Measurements from ENCODE around the gene SLCO2B1.

SLCO2B1 gene

DNA sequence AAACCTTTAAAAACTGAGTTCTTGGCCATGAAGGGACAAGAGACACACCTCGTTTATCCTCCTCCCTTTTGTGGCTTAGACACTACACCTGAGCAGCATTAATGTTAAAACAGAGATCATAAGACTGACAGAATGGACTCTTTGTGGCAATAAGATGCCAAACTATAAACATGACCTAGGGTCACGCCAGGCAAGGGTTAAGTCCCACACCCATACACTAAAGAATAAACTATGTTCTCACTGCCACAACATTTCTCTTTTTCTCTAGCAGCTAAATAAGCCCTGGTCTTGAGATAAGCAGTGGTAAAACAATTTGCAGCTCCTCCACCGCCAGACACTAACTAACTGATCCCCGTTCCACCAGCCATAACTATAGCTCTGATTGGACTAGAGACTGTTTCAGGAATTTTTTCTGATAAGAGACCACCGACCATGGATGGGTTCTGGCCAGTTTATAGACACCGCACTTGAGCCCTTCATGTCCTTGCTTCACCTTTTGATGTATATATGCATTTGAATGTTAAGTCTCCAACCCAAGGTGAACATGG lies 4.9 kb upstream of the SLCO2B1 start:
- DNase-seq = no peak

DNA sequence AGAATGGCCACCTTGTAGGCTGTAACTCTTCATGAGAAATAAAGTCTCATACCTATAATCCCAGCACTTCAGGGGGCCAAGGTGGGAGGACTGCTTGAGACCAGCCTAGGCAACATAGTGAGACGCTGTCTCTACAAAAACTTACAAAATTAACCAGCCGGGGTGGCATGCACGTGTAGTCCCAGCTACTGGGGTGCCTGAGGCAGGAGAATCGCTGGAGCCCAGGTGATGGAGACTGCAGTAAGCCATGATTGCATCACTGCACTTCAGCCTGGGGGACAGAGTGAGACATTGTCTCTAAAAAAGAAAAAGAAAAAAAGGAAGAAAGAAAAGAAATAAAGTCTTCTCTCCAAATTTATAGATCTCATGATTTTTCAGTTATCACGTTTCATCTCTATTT lies 4.2 kb upstream of the SLCO2B1 start:
- no peak for DNase-seq

DNA sequence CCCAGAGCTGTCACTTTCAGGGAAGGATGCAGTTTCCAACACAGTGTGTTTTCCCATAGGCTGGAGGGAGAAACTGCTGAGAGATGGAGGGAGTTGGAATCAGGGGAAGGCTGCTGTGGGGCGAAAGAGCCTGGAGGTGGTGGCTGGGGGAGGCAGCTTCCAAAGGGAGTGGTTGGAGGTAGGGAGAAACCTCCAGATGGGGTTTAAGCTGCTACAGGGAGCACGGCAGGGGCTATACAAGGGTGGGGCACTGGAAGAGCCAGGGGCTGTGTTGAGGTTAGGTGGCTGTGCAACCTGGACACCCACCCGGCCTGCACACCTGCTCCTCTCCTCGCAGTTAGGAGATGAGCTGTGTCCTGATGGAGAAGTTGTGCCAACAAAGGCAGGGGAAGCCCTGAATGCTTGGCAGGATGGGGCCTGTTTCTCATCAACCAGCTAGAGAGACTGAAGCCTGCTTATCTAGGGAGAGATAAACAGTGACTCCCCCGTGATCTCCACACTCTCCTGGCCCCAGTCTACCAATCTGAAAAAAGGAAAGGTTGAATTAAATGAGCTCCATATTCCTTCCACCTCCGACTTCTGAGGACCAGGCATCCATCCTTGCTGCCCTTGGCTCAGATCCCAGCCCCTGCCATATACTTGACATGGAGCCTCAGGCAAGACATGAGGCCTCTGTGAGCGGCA lies 3.6 kb upstream of the SLCO2B1 start:
- no peak for DNase-seq

DNA sequence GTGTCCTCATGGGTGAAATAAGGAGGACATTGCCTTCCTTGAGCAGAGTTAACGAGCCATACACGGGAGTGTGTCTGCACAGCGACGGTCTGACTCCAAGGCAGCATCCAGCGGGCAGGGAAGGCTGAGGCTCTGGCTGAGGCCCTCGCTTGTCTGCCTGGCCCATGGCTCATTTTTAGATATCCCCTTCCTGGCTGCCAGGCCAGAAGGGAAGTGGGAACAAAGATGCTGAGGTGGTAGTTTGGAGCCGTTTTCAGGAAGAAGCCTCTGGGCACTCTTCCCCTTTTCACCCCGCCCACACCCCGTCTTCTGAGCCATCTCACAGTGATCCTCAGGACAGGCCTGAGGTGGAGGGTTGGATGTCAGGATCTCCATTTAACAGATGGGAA lies 3.0 kb upstream of the SLCO2B1 start:
- DNase-seq = no peak

DNA sequence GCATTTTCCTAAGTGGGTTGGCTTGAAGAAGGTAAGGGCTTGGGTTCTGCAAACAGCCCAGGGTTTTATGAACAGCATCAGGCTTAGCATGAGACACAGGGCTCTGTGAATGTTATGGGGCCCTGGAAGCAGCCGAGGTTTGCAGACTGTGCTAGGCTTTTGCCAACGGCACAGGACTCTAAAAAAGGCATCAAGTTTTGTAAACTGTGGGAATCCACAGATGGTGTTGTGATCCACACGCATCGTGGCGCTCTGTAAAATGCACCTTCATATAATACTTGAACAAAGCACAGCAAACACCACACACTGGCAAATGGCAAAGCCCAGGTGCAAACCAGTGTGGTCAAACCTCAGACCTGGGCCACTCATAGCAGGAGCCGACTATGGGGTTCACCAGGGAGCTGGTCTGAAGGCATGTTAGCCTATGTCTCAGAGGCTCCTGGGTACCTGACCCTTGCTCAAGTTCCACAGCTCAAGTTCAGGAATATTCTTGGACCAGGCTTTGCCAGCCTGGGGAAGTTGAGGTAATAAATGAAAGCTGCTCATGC lies 2.4 kb upstream of the SLCO2B1 start:
- DNase-seq = no peak

DNA sequence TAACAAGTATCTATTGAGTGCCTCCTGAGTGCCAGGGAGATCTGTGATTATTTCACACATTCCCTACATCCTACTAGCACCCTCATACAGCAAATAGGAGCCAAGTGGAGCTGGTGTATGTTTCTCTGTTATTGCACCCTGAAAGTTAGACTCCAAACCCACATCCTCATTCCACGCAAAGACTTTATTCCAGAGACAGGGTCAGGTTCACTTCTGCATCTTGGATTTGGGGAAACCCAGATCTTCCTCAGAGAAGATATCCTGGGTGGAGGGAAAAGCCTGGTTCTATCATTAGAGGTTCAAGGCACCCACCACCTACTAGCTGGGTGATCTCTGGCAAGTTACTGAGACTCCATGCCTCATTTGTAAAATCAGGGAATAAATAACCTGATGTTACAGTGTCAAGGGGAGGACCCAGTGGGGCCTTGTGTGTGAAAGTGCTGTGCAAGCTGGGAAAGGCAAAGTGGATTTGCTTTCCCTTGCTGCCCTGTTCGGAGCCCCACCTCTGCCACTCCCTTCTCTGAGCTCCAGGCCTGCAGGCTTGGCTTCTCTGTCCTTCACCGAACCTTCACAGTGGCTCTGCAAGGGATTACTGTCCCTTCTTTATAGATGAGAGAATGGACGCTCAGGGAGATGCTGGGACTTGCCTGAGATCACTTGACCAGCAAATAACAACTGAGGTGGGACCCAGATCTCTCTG lies 991 bp upstream of the SLCO2B1 start:
- DNase-seq = no peak

DNA sequence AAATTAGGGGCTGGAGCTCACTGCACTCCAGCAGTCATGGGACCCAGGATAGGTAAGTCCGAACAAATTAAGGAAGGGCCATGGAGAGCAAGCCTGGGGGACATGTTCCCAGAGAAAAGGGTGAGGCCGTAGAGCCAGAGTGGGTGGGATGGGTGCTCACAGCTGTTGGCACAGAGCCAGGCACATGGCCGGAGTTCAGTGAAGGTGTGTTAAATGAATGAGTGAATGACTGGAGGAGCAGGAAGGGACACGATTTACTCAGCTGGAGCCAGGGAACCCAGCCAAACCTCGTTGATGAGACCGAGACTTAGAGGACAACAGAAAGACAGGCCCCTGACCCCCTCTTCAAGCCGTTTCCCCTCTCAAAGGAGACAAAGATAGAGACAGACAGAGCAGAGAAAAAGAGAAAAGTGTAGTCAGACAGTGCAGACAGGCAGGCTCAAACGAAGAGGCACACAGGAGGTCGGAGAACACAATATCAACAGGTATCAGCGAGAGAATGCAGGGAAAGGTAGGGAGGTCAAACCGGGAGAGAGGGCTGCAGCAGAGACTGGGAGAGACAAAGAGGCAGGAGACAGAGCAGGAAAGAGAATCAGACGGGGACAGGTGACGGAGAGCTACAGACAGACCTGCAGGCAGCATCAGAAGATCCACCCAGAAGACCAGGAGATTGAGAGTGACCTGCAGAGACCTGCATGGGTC lies 590 bp downstream of the SLCO2B1 start:
- no peak for DNase-seq

DNA sequence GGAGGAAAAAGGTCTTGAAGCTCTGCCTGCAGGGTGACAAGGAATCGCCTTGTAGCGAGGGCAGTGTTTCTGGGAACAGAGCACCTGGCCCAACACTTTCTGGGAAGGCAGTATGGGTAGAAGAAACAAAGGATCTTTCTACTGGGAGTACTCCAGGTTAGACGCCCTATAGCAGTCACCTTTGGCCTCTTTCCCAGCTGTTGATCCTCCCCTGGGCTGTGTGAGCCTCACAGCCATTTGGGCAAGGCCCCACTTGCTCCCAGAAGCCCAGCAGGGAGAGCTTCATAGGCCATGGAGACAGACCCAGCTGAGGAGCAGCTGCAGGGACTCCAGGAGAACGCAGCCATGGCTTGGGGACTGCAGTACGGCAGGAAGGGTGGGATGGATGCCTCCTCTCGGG lies 1.2 kb downstream of the SLCO2B1 start:
- DNase-seq = no peak

DNA sequence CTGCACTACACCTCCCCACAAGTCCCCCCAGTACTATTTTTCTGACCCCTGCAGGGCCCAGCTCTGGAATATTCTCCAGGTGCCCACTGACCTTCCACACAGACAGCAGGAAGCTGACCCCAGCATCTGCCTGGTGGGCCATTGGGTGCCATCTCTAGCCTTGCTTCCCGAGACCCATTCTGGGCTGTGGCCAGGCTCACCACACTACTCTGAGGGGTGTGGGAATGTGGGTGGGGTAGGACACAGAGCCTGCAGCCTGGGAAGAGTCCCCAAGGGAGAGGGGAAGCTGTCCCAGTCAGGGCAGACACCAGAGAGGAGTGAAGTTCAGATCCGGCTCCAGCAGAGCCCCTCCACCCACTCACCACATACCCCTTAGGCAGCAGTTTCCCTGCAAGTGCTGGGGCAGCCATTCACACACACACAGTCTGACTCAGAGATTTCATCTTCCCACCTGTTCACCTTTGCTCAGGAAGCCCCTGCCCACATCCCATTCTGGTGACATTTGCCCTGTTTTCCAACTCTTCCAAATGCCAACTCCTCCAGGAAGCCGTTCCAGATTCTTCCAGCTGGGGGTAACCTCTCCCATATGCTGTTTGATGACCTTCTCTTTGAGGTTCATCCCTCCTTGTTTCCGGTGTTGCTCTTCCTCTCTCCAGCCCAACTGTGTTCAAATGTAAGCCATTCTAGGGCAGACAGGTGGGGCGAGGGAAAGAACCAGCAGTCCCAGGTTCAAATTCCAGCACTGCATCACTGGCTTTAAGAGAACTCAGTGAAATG lies 1.9 kb downstream of the SLCO2B1 start:
- DNase-seq = no peak

DNA sequence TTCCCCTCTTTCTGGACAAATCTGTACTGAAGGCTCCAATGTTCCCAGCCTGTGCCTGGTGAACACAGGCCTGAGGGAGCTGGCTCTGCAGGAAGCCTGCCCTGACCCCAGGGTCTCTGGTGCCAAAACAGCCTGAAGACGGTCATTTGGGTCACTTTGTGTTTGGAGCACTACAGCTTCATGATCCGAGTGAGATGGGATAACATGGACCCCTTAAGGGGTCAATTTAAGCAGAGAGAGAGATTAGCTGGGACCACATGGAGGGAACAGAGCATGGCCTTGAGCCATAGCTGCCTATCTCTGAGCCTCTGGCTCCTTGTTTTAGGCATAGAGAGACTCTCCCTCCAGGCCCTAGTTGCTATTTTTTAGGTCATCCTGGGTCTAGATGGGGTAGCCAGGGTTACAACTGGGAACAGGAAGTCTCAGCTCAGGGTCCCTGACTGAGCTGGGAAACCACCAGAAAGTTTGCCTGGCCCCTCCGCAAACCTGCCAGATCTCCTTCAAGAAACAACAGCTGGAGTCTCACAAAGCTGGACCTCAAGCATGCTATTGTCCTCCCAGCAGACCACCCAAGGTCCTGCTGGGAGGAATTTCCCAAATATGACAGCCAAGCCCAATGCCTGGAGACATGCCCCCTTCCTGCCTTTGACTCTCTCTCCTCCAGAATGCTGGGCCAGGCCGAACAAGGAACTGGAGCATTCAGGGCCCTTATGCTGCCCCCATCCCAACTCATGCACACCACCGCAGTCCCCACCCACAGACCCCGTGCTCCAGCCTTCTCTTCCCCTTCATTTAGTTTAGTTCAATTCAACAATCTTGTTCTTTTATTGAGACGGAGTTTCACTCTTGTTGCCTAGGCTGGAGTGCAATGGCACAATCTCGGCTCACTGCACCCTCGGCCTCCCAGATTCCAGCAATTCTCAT lies 4.0 kb downstream of the SLCO2B1 start:
- no peak for DNase-seq

DNA sequence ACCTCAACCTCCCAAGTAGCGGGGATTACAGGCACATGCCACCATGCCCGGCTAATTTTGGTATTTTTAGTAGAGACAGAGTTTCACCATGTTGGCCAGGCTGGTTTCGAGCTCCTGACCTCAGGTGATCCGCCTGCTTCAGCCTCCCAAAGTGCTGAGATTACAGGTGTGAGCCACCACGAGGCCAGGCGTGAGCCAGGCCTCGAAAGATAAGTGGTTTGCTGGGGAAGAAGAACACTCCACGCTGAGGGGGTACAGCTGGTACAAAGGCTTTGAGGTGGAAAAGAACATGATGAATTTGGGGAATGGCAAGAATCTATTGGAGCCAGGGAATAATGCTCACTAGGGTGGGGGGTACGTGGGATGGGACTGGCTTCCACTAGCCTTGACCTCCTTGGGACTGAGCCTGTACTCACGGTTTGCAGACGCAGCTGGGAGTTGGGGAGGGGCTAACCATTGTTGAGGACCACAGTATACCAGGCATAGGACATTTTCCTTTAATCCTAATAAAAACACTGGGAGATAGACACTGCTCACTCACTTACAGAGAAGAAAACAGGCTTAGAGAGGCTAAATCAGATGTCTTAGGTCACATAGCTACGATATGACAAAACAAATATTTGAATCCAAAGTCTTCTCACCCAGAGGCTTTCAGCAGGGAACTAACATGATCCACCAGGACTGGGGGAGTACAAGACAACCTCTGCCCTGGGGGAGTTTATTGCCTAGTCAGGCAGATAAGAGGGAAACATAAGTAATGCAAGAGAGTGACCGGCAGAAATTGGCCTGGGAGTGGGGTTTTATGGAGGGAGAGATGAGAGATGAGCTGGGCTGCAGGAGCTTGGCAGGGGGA lies 4.9 kb downstream of the SLCO2B1 start:
- DNase-seq = no peak

DNA sequence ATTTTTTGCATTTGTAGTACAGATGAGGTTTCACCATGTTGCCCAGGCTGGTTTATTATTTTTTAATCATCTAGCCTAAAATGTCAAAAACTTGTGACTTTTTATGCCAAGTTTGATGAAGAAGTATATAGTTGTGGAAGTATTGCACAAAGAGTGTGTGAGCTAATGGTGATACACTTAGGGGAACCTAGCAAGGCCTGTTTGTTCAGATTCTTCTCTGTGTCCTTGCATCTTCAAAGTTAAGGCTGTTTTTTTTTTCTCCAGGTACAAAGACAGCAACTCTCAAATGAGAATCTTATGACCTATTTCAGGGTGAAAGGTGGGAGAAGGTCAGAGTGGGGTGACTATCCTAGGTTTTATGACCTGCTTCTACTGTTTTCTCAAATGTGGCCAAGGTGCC lies 7.3 kb downstream of the SLCO2B1 start:
- no peak for DNase-seq

DNA sequence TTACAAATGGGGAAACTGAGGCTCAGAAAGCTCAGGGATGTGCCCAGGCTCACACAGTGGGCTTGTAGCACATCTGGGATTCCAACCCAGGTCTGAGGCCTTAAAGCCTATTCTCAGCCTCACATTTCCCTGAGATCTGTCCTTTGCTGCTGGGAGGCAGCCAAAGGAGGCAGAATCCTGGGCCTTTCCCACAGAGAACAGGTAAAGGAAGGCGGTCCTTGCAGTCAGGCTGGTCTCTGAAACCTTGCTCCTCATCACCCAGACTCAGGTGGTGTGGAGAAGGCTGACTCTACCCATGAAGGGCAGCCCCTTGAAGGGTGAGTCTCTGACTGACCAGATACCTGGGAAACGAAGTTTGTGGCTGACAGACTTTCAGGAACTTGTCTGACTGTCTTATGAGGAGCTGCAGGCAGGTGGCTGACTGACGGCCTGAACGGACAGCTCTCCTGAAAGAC lies 7.8 kb downstream of the SLCO2B1 start:
- DNase-seq = no peak

DNA sequence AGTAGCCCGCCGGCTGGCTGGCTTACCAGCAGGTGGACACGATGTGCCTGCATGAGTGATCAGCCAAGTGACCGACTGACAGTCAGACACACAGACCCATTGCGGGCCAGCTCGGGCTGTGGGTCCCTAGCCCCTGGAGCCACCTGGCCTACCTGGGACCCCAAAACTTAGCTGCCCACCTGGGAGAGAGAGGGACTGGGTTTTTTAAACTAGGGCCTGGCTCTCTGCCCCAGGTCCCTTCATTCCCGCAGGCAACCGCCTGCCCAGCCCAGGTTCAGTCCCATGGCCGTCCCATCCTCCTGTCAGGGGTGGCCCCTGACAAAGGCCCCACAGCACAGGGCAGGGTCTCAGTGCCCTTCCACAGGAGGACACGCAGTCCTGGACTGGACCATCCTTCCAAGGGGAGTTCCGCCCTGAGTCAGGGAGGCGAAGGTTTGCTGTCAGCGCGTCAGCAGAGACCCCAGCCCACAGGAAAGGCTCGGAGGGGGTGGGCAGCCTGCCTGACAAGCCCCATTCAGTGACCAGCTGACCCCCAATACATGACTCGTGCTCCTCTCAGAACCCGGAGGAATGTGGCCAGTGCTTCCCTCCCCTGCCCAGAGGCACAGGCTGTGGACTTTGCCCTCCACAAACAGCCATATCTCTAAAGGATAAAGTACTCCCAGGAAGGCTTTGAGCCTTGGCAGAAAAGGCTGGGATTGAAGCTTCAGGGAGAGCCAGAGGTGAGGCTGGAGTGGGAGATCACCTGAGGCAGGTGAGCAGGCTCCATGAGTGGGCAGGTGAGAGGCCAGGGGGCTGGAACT lies 8.4 kb downstream of the SLCO2B1 start:
- DNase-seq = no peak

DNA sequence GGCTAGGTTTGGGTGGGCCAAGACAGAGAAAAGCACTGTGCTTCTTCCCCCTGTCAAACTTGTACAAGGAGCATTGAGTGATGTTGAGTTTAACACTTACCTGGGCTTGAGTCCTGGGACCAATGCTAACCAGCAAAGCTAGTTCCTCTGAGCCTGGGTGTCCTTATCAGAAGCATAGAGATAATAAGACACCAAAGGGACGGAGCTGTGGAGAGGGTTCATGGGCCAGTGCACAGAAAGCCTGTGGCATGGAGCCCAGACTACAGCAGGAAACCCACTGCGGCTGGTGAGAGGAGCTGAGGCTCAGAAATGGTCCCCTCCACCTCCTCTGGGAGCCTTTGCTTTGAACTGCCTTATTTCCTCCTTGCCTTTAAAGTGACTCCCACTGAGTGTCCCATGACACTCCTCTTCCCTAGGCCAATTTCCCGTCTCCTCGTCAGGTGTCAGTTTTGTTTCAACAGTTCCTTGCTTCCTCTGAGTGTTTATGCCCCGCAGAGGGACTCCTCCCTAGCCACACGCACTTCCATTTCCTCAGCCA lies 9.4 kb downstream of the SLCO2B1 start:
- DNase-seq = no peak

DNA sequence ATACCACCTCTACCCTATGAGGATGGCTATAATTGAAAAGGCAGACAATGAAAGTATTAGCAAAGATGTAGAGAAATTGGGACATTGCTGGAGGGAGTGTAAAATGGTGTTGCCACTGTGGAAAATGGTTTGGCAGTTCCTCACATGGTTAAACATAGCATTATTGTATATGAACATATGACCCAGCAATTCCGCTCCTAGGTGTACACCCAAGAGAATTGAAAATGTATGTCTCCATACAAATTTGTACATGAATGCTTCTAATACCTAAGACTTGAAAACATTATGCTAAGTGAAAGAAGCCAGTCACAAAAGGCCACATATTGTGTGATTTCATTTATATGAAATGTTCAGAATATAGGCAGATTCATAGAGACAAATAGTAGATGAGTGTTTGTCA lies 10.0 kb downstream of the SLCO2B1 start:
- no peak for DNase-seq

DNA sequence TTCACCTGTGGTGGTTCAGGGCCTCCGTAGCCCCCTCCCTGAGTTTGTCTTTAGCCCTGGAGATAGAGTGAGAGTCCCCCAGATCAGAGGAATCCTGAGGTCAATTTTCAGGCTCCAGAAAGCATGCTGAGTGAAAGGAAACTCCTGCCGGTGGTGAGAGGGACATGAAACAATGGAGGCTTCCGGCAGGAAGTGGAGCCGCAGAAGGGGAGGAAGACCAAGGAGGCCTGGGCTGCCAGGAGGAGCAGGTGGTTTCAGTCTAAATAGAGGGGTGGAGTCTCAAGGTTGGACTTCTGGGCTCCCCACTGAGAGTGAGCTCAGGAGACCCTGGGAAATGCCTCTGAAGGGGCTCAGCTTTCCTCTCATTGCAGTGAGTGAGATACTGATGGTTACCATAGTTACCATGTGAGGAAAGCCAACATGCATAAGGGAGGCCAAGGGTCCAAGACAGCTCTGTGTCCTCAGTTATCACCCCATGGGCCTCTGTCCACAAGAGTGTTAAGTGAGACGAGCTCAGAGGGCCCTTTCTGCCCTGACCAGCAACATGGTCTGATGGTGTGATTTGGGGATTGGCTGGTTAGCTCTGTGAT lies 10.7 kb downstream of the SLCO2B1 start:
- no peak for DNase-seq

DNA sequence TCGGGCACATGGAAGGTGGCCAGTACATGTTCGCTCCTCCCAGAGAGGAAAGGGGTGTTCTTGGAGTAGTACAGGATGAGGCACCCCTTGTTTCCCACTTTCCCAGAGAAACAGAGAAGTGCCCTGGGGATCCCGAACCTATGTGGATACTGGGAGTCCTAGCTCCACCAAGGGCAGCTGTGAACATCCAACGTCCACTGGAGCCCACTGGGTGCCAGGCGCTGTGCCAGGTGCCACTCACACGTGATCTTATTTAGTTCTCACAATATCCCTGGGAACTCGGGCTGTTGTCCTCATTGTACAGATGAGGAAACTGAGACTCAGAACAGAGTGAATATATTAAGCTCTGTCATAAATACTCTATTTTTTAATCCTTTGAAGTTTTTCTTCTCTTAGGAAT lies 12.0 kb downstream of the SLCO2B1 start:
- DNase-seq = no peak
